NCI-H2081 (cell line): ENCODE data around the gene CRYBG2.
"Not testable (repeated sequence)": the region's sequence is repeated elsewhere in the genome, so short reads cannot be mapped to it uniquely, and the experiment has no call there.

Experiments used
- DNase-seq, 2 experiments: peaks; one replicate each; lab custom pipeline; 2025; lab: John Stamatoyannopoulos, UW

CRYBG2 gene

GRCh38 chr1:26295194-26296138 lies 58.5 kb downstream of the CRYBG2 start:
- DNase-seq = no peak

- no peak for DNase-seq
These were observed 59.9 kb downstream of the CRYBG2 start for GRCh38 chr1:26293911-26294463.

GRCh38 chr1:26292735-26293134 lies 61.2 kb downstream of the CRYBG2 start:
- not testable (repeated sequence) for DNase-seq

GRCh38 chr1:26291939-26292338 lies 62.0 kb downstream of the CRYBG2 start:
- no peak for DNase-seq

- no peak for DNase-seq
These were observed 62.5 kb downstream of the CRYBG2 start for GRCh38 chr1:26291433-26291832.

- no peak for DNase-seq
These were observed 63.1 kb downstream of the CRYBG2 start for GRCh38 chr1:26290882-26291261.

GRCh38 chr1:26290122-26290881 lies 63.6 kb downstream of the CRYBG2 start:
- DNase-seq = no peak

GRCh38 chr1:26289158-26290059 lies 64.5 kb downstream of the CRYBG2 start:
- DNase-seq = no peak

GRCh38 chr1:26288311-26288941 lies 65.5 kb downstream of the CRYBG2 start:
- DNase-seq = no peak

- no peak for DNase-seq
These were observed 66.1 kb downstream of the CRYBG2 start for GRCh38 chr1:26287811-26288210.

GRCh38 chr1:26287033-26287711 lies 66.8 kb downstream of the CRYBG2 start:
- no peak for DNase-seq

GRCh38 chr1:26286064-26286416 lies 67.9 kb downstream of the CRYBG2 start:
- DNase-seq = no peak

- DNase-seq = peak in 1 of 2 experiments; percentile 1
These were observed 68.4 kb downstream of the CRYBG2 start for GRCh38 chr1:26285366-26286063.

GRCh38 chr1:26284597-26285347 lies 69.2 kb downstream of the CRYBG2 start:
- DNase-seq = peak in 1 of 2 experiments; percentile 35

- DNase-seq = no peak
These were observed 69.9 kb downstream of the CRYBG2 start for GRCh38 chr1:26283871-26284596.

- no peak for DNase-seq
These were observed 70.6 kb downstream of the CRYBG2 start for GRCh38 chr1:26283279-26283853.

GRCh38 chr1:26282401-26282918 lies 71.5 kb downstream of the CRYBG2 start:
- DNase-seq = no peak

GRCh38 chr1:26281971-26282370 lies 72.0 kb downstream of the CRYBG2 start:
- no peak for DNase-seq
